Keratinocyte (primary cell): ENCODE data around the gene NSUN2. TPM values are rescaled to one million over a fixed set of nuclear protein-coding genes. Genes with fewer than 3 reads are reported as not detected.

ENCODE experiments used
- DNase-seq: peaks from one replicate; pipeline ENCODE4 v3.0.0-alpha.2; 2011; ENCODE audit warnings: low read depth, missing footprints, low spot score
- FAIRE-seq: peaks from 2 replicates; lab custom pipeline; 2011; peaks lifted over from hg19 to GRCh38; lab: Jason Lieb, UNC
- H2AFZ ChIP-seq: 2 replicates; pipeline ENCODE4 v1.6.0; 2012; ENCODE audit warnings: low read length, control low read depth, inconsistent platforms; ENCODE audit not compliant: control insufficient read depth
- H3K27ac ChIP-seq: 2 replicates; pipeline ENCODE4 v1.5.1; 2011; ENCODE audit warnings: low read length; ENCODE audit not compliant: control insufficient read depth, insufficient read depth
- H3K27me3 ChIP-seq: 3 replicates; pipeline ENCODE4 v1.6.0; 2011; ENCODE audit warnings: low read length; ENCODE audit not compliant: control insufficient read depth, insufficient read depth; ENCODE audit errors: extremely low read depth
- H3K36me3 ChIP-seq, 2 experiments: 2 replicates in 1 of 2; 3 replicates in 1 of 2; pipeline ENCODE4 v1.5.1; 2011; ENCODE audit warnings: low read length in 2 of 2, mild to moderate bottlenecking in 1 of 2; ENCODE audit not compliant: control insufficient read depth in 2 of 2, insufficient read depth in 2 of 2; ENCODE audit errors: extremely low read depth in 1 of 2
- H3K4me1 ChIP-seq: 3 replicates; pipeline ENCODE4 v1.5.1; 2011; ENCODE audit warnings: low read length; ENCODE audit not compliant: control insufficient read depth, insufficient read depth; ENCODE audit errors: extremely low read depth
- H3K4me2 ChIP-seq: 3 replicates; pipeline ENCODE4 v1.6.0; 2011; ENCODE audit warnings: low read depth, low read length; ENCODE audit not compliant: control insufficient read depth, insufficient read depth; ENCODE audit errors: extremely low read depth
- H3K4me3 ChIP-seq, 3 experiments: fragments of 200-600 bp in 1 of 3; sonication (generic) in 1 of 3; 2 replicates in 2 of 3; 3 replicates in 1 of 3; pipeline ENCODE4 v1.5.1; 2011 to 2016; ENCODE audit warnings: low read length in 3 of 3, mild to moderate bottlenecking in 3 of 3, control low read depth in 2 of 3, inconsistent platforms in 1 of 3, low read depth in 1 of 3, mixed read lengths in 1 of 3, mixed run types in 1 of 3, moderate library complexity in 1 of 3; ENCODE audit not compliant: control insufficient read depth in 2 of 3, insufficient read depth in 2 of 3; ENCODE audit errors: extremely low read depth in 1 of 3
- H3K79me2 ChIP-seq: 2 replicates; pipeline ENCODE4 v1.6.0; 2012; ENCODE audit warnings: low read length; ENCODE audit not compliant: control insufficient read depth, insufficient read depth
- H3K9ac ChIP-seq: 3 replicates; pipeline ENCODE4 v1.6.0; 2011; ENCODE audit warnings: low read length; ENCODE audit not compliant: control insufficient read depth, insufficient read depth; ENCODE audit errors: extremely low read depth
- H3K9me1 ChIP-seq: 3 replicates; pipeline ENCODE4 v1.6.0; 2011; ENCODE audit warnings: low read length; ENCODE audit not compliant: control insufficient read depth, insufficient read depth; ENCODE audit errors: extremely low read depth
- H3K9me3 ChIP-seq: 2 replicates; pipeline ENCODE4 v1.5.1; 2012; ENCODE audit warnings: low read depth, low read length; ENCODE audit not compliant: control insufficient read depth
- H4K20me1 ChIP-seq: 3 replicates; pipeline ENCODE4 v1.6.0; 2011; ENCODE audit warnings: low read length; ENCODE audit not compliant: control insufficient read depth, insufficient read depth; ENCODE audit errors: extremely low read depth
- EZH2 ChIP-seq: IDR thresholded peaks from one replicate; pipeline ENCODE4 v1.6.1; 2012; ENCODE audit warnings: inconsistent platforms, mild to moderate bottlenecking, low read length, moderate library complexity
- dilution Hi-C: fragments of 300-500 bp; cut with MboI; formaldehyde crosslinking; loops from one replicate; pipeline ENCODE4 v1.7.0; 2020; ENCODE audit warnings: low sequenced_read_pairs; ENCODE audit not compliant: extremely low pct_ligation_motif_present
- polyA plus RNA-seq, 5 experiments: library from polyadenylated mRNA; depleted of rRNA in 3 of 5; stranded (reverse) in 3 of 5; stranded (forward) in 1 of 5; unstranded in 1 of 5; fragments of >200 nt; gene quantifications; 1 replicate in 1 of 5; 2 replicates in 3 of 5; 3 replicates in 1 of 5; pipeline versions ENCODE4 v1.2.1 to v1.2.3, GENCODE V29; 2011 to 2012; ENCODE audit warnings: missing spikeins in 2 of 5, low read depth in 1 of 5, low replicate concordance in 1 of 5
- TF ChIP-seq, protein P1 (sequence below), 3 experiments: IDR thresholded peaks in 1 of 3; conservative IDR thresholded peaks in 1 of 3; optimal IDR thresholded peaks in 1 of 3; 2 replicates in 2 of 3; 3 replicates in 1 of 3; pipeline versions ENCODE3 to v1.5.1; 2011; ENCODE audit warnings: low read length in 3 of 3, mild to moderate bottlenecking in 3 of 3, moderate library complexity in 2 of 3, control low read depth in 1 of 3, inconsistent platforms in 1 of 3; ENCODE audit not compliant: insufficient read depth in 2 of 3; ENCODE audit errors: extremely low read depth in 1 of 3

Gene NSUN2
- polyA plus RNA-seq, 1 donor (not counting 4 experiments of a cell fraction or from before 2014, with no cell fraction given) = 91.2 TPM

DNA sequence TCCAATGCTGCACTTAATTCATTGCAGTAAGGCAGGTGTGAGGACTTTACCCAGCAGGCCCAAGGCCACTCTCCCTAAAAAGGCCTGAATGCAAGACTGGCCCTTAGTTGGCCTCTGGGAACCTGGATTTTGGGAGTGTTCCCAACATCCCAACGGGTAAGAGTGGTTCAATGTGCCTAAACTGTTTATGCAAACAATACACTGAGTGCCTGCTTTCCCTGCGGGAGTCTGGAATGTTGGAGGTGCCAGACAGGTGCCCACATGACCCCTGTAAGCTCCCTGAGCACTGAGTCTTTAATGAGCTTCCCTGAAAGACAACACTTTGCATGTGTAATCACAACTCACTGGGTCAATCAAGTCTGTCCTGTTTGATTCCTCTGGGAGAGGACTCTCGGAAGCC lies 37.4 kb downstream of the NSUN2 start:
- Histone ChIP-seq H3K36me3 (peaks cover 7 to 15% of the 10 kb centered on the region in 2 experiments), H3K9me1 (no peaks in the 10 kb centered on the region), H3K27me3 (no peaks in the 10 kb centered on the region), H2AFZ (no peak overlapping the region), H3K9me3 (no peaks in the 10 kb centered on the region), H4K20me1 (no peaks in the 10 kb centered on the region), H3K4me1 (peaks cover 4% of the 10 kb centered on the region), H3K27ac (no peak overlapping the region), H3K9ac (no peak overlapping the region), H3K79me2 (no peaks in the 10 kb centered on the region), H3K4me2 (no peak overlapping the region), H3K4me3 (no peak overlapping the region)
- FAIRE-seq (no peak), DNase-seq (no peak)
- TF ChIP-seq, protein P1, sequence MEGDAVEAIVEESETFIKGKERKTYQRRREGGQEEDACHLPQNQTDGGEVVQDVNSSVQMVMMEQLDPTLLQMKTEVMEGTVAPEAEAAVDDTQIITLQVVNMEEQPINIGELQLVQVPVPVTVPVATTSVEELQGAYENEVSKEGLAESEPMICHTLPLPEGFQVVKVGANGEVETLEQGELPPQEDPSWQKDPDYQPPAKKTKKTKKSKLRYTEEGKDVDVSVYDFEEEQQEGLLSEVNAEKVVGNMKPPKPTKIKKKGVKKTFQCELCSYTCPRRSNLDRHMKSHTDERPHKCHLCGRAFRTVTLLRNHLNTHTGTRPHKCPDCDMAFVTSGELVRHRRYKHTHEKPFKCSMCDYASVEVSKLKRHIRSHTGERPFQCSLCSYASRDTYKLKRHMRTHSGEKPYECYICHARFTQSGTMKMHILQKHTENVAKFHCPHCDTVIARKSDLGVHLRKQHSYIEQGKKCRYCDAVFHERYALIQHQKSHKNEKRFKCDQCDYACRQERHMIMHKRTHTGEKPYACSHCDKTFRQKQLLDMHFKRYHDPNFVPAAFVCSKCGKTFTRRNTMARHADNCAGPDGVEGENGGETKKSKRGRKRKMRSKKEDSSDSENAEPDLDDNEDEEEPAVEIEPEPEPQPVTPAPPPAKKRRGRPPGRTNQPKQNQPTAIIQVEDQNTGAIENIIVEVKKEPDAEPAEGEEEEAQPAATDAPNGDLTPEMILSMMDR (optimal IDR thresholded peaks at IDR 0.05 in 1 of 3, IDR thresholded peaks at IDR 0.05 in 1 of 3, conservative IDR thresholded peaks at IDR 0.05 in 1 of 3; ENCODE audit: extremely low read depth in 1 of 3, insufficient read depth in 2 of 3, low read length in 3 of 3) = no peak
- no peak for TF ChIP-seq EZH2
- dilution Hi-C loops = no loop called here

DNA sequence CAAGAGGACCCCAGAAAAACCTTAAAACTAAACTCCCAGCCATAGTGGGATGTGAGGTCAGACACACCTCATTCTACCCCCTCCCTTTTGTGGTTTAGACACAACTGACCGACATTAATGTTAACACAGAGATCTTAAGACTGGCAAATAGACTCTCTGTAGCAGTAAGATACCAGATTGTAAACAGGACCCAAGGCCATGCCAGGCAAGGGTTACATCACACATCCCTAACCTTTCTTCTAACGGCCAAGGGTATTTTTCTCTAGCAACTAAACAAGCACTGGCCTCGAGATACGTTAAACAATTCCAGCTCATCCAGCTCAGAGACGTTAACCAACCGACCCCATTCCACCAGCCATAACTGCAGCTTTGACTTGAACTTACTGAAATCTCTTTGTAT lies 38.8 kb downstream of the NSUN2 start:
- TF ChIP-seq, protein P1 (optimal IDR thresholded peaks at IDR 0.05 in 1 of 3, IDR thresholded peaks at IDR 0.05 in 1 of 3, conservative IDR thresholded peaks at IDR 0.05 in 1 of 3; ENCODE audit: extremely low read depth in 1 of 3, insufficient read depth in 2 of 3, low read length in 3 of 3) = no peak
- TF ChIP-seq EZH2 = no peak
- no peak for FAIRE-seq

More for the DNA sequence above, 38.8 kb downstream of the NSUN2 start:
- no peak overlapping the region for H3K4me2 ChIP-seq
- DNase-seq = no peak
- peaks cover 4% of the 10 kb centered on the region for H3K4me1 ChIP-seq
- no peaks in the 10 kb centered on the region for H4K20me1 ChIP-seq
- H2AFZ ChIP-seq = no peak overlapping the region
- H3K27me3 ChIP-seq = no peaks in the 10 kb centered on the region
- peaks cover 5 to 15% of the 10 kb centered on the region in 2 experiments for H3K36me3 ChIP-seq
- H3K9ac ChIP-seq = no peak overlapping the region
- H3K9me3 ChIP-seq = no peaks in the 10 kb centered on the region
- H3K27ac ChIP-seq = no peak overlapping the region
- no peaks in the 10 kb centered on the region for H3K9me1 ChIP-seq
- H3K79me2 ChIP-seq = no peaks in the 10 kb centered on the region
- dilution Hi-C loops = no loop called here
- no peak overlapping the region for H3K4me3 ChIP-seq
